ENCODE results near the gene PLEKHA7.

The PLEKHA7 gene

GRCh38 chr11:16804104-16804947, 209.9 kb downstream of the PLEKHA7 start:
- DNase-seq (ENCODE audit: extremely low read depth, low read depth), result no peak

GRCh38 chr11:16801288-16801980, 212.8 kb downstream of the PLEKHA7 start:
- no peak for TF ChIP-seq CTCF (IDR thresholded peaks at IDR 0.05; ENCODE audit: low read depth, low read length)
- no peak for DNase-seq (ENCODE audit: extremely low read depth, low read depth)

More at GRCh38 chr11:16804104-16804947, 209.9 kb downstream of the PLEKHA7 start:
- no peak for TF ChIP-seq CTCF (IDR thresholded peaks at IDR 0.05; ENCODE audit: low read depth, low read length)

DNA sequence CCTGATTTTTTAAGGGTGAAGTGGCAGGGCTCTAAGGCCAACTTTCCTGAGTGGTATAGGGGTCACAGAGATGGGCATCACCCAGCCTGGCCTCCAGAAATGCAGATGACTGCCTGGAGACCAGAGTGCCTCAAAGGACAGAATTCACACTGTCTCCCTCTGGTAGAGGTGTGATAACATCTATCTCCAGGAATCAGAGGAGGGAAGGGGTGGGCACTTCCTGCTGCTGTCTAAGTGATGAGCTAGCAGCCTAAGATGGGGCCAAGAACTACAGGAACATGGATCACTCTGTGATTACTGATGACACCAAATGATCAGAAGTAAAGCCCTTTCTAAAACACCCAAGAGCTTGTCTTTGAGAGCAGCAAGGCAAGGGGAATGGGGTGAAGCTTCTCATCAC, 213.8 kb downstream of the PLEKHA7 start:
- no peak for TF ChIP-seq CTCF (IDR thresholded peaks at IDR 0.05; ENCODE audit: low read depth, low read length)
- DNase-seq (ENCODE audit: extremely low read depth, low read depth), result no peak

DNA sequence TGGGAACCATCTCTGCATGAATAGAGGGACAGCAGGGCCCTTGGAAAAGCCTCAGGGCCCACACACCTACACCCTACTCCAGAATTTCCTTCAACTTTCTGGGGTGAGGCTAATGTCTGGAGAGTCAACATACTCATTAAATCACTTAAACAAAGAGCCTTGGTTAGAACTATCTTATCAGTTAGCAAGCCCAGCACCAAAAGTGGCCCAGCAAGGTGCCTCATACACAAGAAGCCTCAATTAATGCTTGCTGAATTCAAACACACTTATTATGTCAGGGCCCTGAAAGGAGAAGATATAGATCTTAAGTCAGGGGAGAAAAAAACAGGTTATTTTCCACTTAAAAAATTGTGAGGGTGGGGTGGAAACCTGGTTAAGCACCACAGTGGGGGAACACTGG, 214.3 kb downstream of the PLEKHA7 start:
- no peak for TF ChIP-seq CTCF (IDR thresholded peaks at IDR 0.05; ENCODE audit: low read depth, low read length)
- DNase-seq (ENCODE audit: extremely low read depth, low read depth), result no peak

DNA sequence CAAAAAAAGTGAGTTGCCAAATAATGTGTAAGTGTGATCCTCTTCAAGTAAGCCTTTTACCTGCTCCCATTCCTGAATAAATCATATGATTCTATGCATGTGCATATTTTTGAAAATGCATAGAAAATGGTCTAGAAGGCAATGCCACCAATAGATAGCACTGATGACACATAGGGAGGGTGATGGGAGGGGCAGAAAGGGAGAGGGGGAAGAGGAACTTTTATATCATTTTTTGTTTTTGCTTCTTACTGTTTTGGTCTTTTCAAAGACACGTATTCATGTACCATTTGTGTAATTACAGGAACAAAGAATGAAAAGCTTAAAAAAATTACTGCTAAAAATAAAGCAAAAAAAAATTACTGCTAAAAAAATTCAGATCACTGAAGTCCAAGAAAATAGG, 215.0 kb downstream of the PLEKHA7 start:
- no peak for TF ChIP-seq CTCF (IDR thresholded peaks at IDR 0.05; ENCODE audit: low read depth, low read length)
- DNase-seq (ENCODE audit: extremely low read depth, low read depth), result no peak

DNA sequence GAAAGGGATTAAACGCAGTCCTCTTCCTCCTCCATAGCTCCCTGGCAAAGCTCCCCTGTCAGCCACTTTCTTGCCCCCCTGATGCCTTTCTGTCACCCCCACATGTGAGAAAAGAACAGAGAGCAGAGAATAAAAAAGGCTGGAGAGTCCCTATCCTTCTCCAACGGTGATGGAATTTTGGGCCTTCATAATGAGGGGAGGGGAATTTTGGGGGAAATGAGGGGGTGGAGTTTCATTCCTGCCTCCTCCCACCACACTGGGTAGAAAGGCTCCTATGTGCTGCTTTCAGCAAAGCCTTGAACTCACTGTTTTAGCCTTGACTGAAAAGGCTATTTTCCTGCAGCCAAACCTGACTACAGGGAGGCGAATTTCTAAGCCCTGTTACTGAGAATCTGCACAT, 216.4 kb downstream of the PLEKHA7 start:
- DNase-seq (ENCODE audit: extremely low read depth, low read depth), result no peak
- TF ChIP-seq CTCF (IDR thresholded peaks at IDR 0.05; ENCODE audit: low read depth, low read length), result no peak

GRCh38 chr11:16796311-16796710, 217.9 kb downstream of the PLEKHA7 start:
- DNase-seq (ENCODE audit: extremely low read depth, low read depth), result no peak
- TF ChIP-seq CTCF (IDR thresholded peaks at IDR 0.05; ENCODE audit: low read depth, low read length), result no peak
